Panc1 (cell line): ENCODE data around the gene FBXO46. TPM values are rescaled to one million over a fixed set of nuclear protein-coding genes. Genes with fewer than 3 reads are reported as not detected.

Source experiments
- ATAC-seq: fragments of 200-7000 bp; cut with Tn5 transposase; 2 replicates; pipeline ENCODE4 v1.9.1; 2020; ENCODE audit warnings: mild to moderate bottlenecking, moderate library complexity
- BruUV-seq: library from RNA; stranded (reverse); fragments of 400-500 nt; replicated peaks from 2 replicates; lab custom pipeline; 2021; lab: Mats Ljungman, UMichigan
- CTCF ChIA-PET: fragments of 300-600 bp; sonication (Branson Sonifier 250); formaldehyde crosslinking; loops from one replicate; lab custom pipeline; 2022; ENCODE audit warnings: antibody characterized with exemption; lab: Charles Lee
- POLR2A ChIA-PET: fragments of 300-600 bp; sonication (Branson Sonifier 250); formaldehyde crosslinking; loops from one replicate; lab custom pipeline; 2022; ENCODE audit warnings: antibody characterized with exemption; lab: Charles Lee
- DNase-seq: peaks from one replicate; pipeline ENCODE4 v3.0.0-alpha.2; 2010; ENCODE audit warnings: low read depth, low spot score
- H3K27ac ChIP-seq: 2 replicates; pipeline ENCODE4 v1.5.1; 2011; ENCODE audit warnings: mild to moderate bottlenecking, low read length, inconsistent platforms
- H3K27me3 ChIP-seq: fragments of 200-500 bp; sonication (Bioruptor generic); 2 replicates; pipeline ENCODE4 v1.6.0; 2014; ENCODE audit warnings: low read length, inconsistent platforms; ENCODE audit not compliant: control insufficient read depth, insufficient read depth
- H3K36me3 ChIP-seq: fragments of 200-500 bp; sonication (Bioruptor generic); 2 replicates; pipeline ENCODE4 v1.5.1; 2014; ENCODE audit warnings: inconsistent platforms, mild to moderate bottlenecking, low read length, moderate library complexity; ENCODE audit not compliant: control insufficient read depth, insufficient read depth
- H3K4me1 ChIP-seq: 2 replicates; pipeline ENCODE4 v1.5.1; 2011; ENCODE audit warnings: inconsistent platforms, mild to moderate bottlenecking, low read length, moderate library complexity; ENCODE audit not compliant: control insufficient read depth, insufficient read depth
- H3K4me3 ChIP-seq, 2 experiments: 2 replicates each; pipeline ENCODE4 v1.5.1; 2011 to 2012; ENCODE audit warnings: low read depth in 2 of 2, low read length in 2 of 2, mild to moderate bottlenecking in 2 of 2, inconsistent platforms in 1 of 2, moderate library complexity in 1 of 2
- H3K9me3 ChIP-seq: fragments of 200-500 bp; sonication (Bioruptor generic); 2 replicates; pipeline ENCODE4 v1.5.1; 2014; ENCODE audit warnings: low read depth, mild to moderate bottlenecking, inconsistent platforms, low read length, moderate library complexity; ENCODE audit not compliant: control insufficient read depth, insufficient read depth
- POLR2AphosphoS5 ChIP-seq: IDR thresholded peaks from 2 replicates; pipeline ENCODE4 v1.6.1; 2012; ENCODE audit warnings: mild to moderate bottlenecking, low read depth, low read length, moderate library complexity
- REST ChIP-seq, 2 experiments: IDR thresholded peaks; 2 replicates each; pipeline ENCODE4 v1.6.1; 2011 to 2012; ENCODE audit warnings: low read depth in 2 of 2, control low read depth in 1 of 2, low read length in 1 of 2, mild to moderate bottlenecking in 1 of 2, moderate library complexity in 1 of 2; ENCODE audit not compliant: insufficient read depth in 1 of 2
- SIN3A ChIP-seq: IDR thresholded peaks from 2 replicates; pipeline ENCODE4 v1.6.1; 2012; ENCODE audit warnings: low read depth, mild to moderate bottlenecking, low read length, moderate library complexity, borderline replicate concordance; ENCODE audit not compliant: insufficient read depth
- TCF7L2 ChIP-seq: IDR thresholded peaks from 2 replicates; pipeline ENCODE4 v1.6.1; 2011; ENCODE audit warnings: mild to moderate bottlenecking, low read depth, low read length, inconsistent platforms
- in situ Hi-C: cut with HindIII; loops from 2 replicates; pipeline ENCODE4 v1.10.0; 2016; ENCODE audit warnings: low sequenced_read_pairs, low pct_unique_long_range_greater_than_20kb
- intact Hi-C: fragments of 100-400 bp; cut with micrococcal nuclease; formaldehyde crosslinking; loops from one replicate; pipeline ENCODE4 v1.10.0; 2022; ENCODE audit not compliant: unreplicated experiment
- total RNA-seq: library from RNA; stranded (reverse); gene quantifications from one replicate; pipeline ENCODE4 v1.2.1, GENCODE V29; 2021; ENCODE audit not compliant: unreplicated experiment
- TF ChIP-seq, protein P1 (sequence below): fragments of 450-650 bp; IDR thresholded peaks from 2 replicates; pipeline ENCODE4 v1.5.1; 2017; ENCODE audit warnings: mild to moderate bottlenecking

FBXO46 gene
- total RNA-seq, 1 experiment from 2014 or later = 25.1 TPM

DNA sequence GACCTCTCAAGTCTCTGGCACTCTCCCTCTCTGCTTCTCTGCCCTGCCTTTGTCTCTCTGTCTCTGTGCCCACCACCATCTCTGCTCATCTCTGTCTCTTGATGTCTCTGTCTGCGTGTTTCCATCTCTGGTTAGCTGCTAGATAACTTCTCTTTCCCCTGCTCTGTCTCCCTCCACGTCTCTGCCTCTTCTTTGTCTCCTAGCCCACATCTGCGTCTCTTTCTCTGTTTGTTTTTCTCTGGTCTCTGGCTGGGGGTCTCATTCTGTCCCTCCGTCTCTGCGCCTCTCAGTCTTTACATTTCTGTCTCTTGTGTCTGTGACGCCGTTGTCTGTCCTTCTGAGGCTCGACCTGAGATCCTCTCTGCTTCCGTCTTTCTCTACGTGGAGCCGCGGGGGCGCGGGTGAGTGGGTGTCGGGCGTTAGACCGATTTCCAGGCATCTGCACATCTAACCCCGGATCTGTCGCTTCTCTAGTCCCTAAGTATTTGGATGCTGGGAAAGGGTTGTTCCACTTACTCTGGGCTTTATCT lies 62.3 kb downstream of the FBXO46 start:
- DNase-seq = no peak
- no peak for TF ChIP-seq TCF7L2
- TF ChIP-seq SIN3A = no peak
- no peak for TF ChIP-seq POLR2AphosphoS5
- TF ChIP-seq, protein P1, sequence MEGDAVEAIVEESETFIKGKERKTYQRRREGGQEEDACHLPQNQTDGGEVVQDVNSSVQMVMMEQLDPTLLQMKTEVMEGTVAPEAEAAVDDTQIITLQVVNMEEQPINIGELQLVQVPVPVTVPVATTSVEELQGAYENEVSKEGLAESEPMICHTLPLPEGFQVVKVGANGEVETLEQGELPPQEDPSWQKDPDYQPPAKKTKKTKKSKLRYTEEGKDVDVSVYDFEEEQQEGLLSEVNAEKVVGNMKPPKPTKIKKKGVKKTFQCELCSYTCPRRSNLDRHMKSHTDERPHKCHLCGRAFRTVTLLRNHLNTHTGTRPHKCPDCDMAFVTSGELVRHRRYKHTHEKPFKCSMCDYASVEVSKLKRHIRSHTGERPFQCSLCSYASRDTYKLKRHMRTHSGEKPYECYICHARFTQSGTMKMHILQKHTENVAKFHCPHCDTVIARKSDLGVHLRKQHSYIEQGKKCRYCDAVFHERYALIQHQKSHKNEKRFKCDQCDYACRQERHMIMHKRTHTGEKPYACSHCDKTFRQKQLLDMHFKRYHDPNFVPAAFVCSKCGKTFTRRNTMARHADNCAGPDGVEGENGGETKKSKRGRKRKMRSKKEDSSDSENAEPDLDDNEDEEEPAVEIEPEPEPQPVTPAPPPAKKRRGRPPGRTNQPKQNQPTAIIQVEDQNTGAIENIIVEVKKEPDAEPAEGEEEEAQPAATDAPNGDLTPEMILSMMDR = no peak
- in situ Hi-C loops (no loop called here), intact Hi-C loops (no loop called here)
- Histone ChIP-seq H3K9me3 (no peaks in the 10 kb centered on the region), H3K4me3 (peak overlapping the region; percentile 41 to 74), H3K27me3 (no peaks in the 10 kb centered on the region), H3K4me1 (no peaks in the 10 kb centered on the region), H3K27ac (peak overlapping the region; percentile 42), H3K36me3 (no peaks in the 10 kb centered on the region; the same call in 1 of the 2 replicates)
- ATAC-seq = no peak; the same call in 1 of the 2 replicates
- ChIA-PET POLR2A (no interaction called here), CTCF (interaction anchor here (0.8 kb wide), 1 partner anchor 9 kb away, joined by 4 read pairs; no protein-coding TSS in a partner anchor)
- no TSS peak for BruUV-seq

- ATAC-seq (peak; percentile 69), DNase-seq (no peak)
- ChIA-PET POLR2A (interaction anchor here (0.5 kb wide), 1 partner anchor 13 kb away, joined by 6 read pairs; no protein-coding TSS in a partner anchor), CTCF (no interaction called here)
- no TSS peak for BruUV-seq
- TF ChIP-seq POLR2AphosphoS5 (no peak), REST (IDR thresholded peaks at IDR 0.05; ENCODE audit: insufficient read depth in 1 of 2, low read depth in 2 of 2, low read length in 1 of 2) (no peak), SIN3A (no peak), TCF7L2 (no peak)
- TF ChIP-seq, protein P1 = no peak
- H3K27me3 ChIP-seq = no peaks in the 10 kb centered on the region
- H3K4me3 ChIP-seq = peak within 1 kb of the TSS; percentile 41 to 74
- H3K9me3 ChIP-seq = no peaks in the 10 kb centered on the region
- intact Hi-C loops (no loop called here), in situ Hi-C loops (no loop called here)
- H3K4me1 ChIP-seq = no peaks in the 10 kb centered on the region
- peak within 1 kb of the TSS; percentile 42 for H3K27ac ChIP-seq
- no peaks in the 10 kb centered on the region; the same call in 1 of the 2 replicates for H3K36me3 ChIP-seq
These were observed 62.9 kb downstream of the FBXO46 start, which contains the start of gene GIPR for GRCh38 chr19:45667620-45668341. GIPR (plus strand) TSS chr19:45668221; CDS start chr19:45669521, 1,300 bp downstream.
